Measurements from ENCODE around the gene CLCF1.

CLCF1 gene

DNA sequence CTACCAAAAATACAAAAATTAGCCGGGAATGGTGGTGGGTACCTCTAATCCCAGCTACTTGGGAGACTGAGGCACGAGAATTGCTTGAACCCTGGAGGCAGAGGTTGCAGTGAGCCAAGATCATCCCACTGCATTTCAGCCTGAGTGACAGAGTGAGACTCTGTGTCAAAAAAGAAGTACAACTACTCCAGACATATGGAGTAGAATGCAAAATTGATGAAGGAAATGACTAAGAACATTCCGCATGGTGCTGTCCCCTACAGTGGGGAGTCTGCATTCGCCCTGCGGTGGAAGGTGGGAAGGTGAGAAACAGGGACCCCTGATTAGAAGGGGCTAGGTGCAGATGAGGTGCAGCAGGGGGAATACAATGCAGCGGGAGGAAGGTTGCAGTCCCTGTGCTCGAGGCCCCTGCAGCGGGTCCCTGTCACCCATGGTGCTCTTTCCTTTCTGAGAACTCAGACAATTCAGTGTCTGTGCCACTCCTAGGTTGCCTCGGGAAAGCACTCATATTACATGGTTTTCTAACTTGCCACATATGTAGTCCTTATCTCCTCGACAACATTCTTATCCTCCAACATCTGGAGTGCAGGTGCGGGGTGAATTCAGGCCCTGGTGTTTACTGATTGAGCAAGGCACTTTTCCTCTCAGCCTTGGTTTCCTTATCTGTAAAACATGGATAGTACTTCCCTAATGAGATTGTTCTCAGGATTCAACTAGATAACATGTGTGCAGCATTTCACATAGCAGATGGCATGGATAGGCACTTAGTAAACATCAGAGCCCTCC, 25.2 kb downstream of the CLCF1 start:
- peaks cover 3% of the 10 kb centered on the region; the same call in 1 of the 2 replicates for H3K4me1 ChIP-seq
- no peak overlapping the region for H3K4me3 ChIP-seq (ENCODE audit: low read depth, low read length)
- TF ChIP-seq, protein P1, sequence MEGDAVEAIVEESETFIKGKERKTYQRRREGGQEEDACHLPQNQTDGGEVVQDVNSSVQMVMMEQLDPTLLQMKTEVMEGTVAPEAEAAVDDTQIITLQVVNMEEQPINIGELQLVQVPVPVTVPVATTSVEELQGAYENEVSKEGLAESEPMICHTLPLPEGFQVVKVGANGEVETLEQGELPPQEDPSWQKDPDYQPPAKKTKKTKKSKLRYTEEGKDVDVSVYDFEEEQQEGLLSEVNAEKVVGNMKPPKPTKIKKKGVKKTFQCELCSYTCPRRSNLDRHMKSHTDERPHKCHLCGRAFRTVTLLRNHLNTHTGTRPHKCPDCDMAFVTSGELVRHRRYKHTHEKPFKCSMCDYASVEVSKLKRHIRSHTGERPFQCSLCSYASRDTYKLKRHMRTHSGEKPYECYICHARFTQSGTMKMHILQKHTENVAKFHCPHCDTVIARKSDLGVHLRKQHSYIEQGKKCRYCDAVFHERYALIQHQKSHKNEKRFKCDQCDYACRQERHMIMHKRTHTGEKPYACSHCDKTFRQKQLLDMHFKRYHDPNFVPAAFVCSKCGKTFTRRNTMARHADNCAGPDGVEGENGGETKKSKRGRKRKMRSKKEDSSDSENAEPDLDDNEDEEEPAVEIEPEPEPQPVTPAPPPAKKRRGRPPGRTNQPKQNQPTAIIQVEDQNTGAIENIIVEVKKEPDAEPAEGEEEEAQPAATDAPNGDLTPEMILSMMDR (IDR thresholded peaks at IDR 0.05; ENCODE audit: low read depth, low read length): no peak
- H3K9me3 ChIP-seq: no peaks in the 10 kb centered on the region
- DNase-seq: no peak
- H3K36me3 ChIP-seq: no peaks in the 10 kb centered on the region
- no peaks in the 10 kb centered on the region for H3K27me3 ChIP-seq

DNA sequence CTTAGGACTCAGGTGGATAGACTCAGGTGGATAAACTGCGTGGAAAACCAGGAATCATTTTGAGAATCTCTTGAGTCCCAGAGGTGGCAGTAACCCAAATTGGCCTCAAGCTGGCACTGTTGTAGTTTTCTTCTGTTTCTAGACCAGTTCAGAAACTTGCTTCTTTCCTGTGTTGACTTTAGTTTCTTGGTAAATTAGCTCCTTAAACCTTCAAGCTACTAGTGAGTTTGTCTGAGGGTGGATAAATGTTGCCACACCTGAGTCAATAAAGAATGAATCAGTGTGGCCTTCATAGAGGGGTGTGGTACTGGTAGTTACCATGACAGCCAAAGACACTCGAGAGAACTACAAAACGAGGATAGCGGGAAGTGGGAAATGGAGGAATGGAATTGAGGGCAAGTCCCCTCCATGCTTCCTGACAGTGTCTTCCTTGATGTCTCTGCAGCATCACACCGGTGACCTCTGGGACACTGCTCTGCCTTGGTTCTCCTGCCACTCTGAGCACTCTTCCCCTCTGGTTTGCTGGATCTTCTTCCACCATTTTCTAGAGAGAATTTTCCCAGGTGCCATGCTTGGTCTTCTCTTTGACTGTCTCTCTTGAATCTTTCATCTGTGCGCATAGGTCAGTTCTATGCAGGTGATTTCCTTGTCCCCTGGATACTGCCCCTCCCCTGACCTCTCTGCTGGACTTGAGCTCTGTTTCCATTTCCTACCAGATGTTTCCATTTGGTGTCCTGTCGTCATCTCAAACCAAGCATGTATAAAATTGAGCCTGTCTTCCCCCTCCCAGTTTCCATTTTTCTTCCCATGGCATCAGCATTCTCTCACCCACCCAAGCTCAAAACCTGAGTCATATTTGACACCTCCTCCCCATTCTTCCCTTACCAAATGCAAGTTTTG, 27.2 kb downstream of the CLCF1 start:
- TF ChIP-seq, protein P1 (IDR thresholded peaks at IDR 0.05; ENCODE audit: low read depth, low read length): peak; percentile 90
- peaks cover 3% of the 10 kb centered on the region; the same call in 1 of the 2 replicates for H3K4me1 ChIP-seq
- H3K36me3 ChIP-seq: no peaks in the 10 kb centered on the region
- H3K9me3 ChIP-seq: no peaks in the 10 kb centered on the region
- DNase-seq: no peak
- H3K4me3 ChIP-seq (ENCODE audit: low read depth, low read length): no peak overlapping the region
- no peaks in the 10 kb centered on the region for H3K27me3 ChIP-seq

DNA sequence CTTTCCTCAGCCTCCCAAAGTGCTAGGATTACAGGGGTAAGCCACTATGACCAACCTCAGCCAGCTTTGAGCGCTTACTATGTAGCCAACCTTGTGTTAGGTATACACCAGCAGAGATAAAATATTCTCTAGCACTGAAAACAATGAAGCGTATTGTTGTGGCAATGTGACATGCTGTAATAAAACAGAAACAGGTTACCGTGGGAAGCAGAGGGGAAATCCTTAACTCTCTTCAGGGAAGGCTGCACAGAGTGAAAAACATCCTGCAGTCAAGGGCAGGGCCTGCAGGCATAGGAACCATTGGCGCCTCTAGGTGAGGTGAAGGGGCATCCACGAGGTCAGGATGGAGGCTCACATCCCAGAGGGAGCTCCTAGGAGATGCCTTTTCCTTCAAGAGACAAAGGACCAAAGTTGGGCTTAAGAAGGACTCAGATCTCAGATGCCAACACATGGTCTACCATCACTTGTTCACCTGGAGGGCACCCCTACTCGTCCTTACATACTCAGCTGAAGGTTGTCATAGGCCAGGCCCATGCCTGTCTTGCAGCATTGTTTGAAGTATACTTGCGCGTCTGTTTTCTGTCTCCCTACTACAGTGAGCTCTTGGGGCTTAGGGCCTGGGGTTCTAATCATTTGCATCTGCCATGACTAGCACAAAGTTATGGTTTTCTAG, 28.0 kb downstream of the CLCF1 start:
- Histone ChIP-seq H3K27me3 (no peaks in the 10 kb centered on the region), H3K4me1 (peaks cover 3% of the 10 kb centered on the region; the same call in 1 of the 2 replicates), H3K9me3 (no peaks in the 10 kb centered on the region), H3K4me3 (ENCODE audit: low read depth, low read length) (no peak overlapping the region), H3K36me3 (no peaks in the 10 kb centered on the region)
- TF ChIP-seq, protein P1 (IDR thresholded peaks at IDR 0.05; ENCODE audit: low read depth, low read length): no peak
- DNase-seq: no peak

DNA sequence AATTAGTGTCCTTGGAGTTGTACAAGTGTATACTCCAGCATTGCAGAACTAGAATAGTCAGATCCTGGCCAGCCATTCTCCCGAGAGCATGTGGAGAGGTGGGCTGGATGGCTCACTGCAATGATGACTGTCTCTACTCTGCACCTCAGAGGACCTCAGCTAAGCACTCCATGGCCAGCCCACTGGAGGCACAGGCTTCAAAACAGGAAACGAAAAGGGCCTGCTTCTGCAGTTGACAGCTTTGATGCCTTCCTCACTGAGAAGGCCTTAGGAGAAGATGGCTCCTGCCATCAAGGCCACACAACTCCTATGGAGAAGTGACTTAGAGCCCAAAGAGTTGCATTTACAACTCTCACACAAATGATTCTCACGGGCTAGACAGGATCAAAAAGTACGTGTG, 29.1 kb downstream of the CLCF1 start:
- no peak for DNase-seq
- TF ChIP-seq, protein P1 (IDR thresholded peaks at IDR 0.05; ENCODE audit: low read depth, low read length): no peak

DNA sequence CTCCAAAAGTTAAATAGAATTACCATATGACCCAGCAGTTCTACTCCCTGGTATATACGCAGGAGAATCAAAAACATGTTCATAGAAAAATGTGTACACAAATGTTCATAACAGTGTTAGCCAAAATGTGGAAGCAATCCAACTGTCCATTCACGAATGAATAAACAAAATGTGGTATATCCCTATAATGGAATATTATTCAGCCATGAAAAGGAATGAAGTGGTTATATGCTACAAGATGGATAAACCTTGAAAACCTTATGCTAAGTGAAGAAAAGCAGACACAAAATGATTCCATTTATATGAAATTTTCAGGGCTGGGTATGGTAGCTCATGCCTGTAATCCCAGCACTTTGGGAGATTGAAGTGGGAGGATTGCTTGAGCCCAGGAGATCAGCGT, 36.1 kb downstream of the CLCF1 start:
- TF ChIP-seq, protein P1 (IDR thresholded peaks at IDR 0.05; ENCODE audit: low read depth, low read length): no peak
- H3K4me1 ChIP-seq: peaks cover under 1% of the 10 kb centered on the region; the same call in 1 of the 2 replicates
- no peak for DNase-seq

More for the DNA sequence above, 29.1 kb downstream of the CLCF1 start:
- Histone ChIP-seq H3K36me3 (no peaks in the 10 kb centered on the region), H3K27me3 (no peaks in the 10 kb centered on the region), H3K4me3 (ENCODE audit: low read depth, low read length) (no peak overlapping the region), H3K9me3 (no peaks in the 10 kb centered on the region), H3K4me1 (peaks cover 3% of the 10 kb centered on the region; the same call in 1 of the 2 replicates)

More for the DNA sequence above, 36.1 kb downstream of the CLCF1 start:
- Histone ChIP-seq H3K9me3 (no peaks in the 10 kb centered on the region; the same call in 1 of the 2 replicates), H3K27me3 (no peaks in the 10 kb centered on the region), H3K4me3 (ENCODE audit: low read depth, low read length) (no peak overlapping the region), H3K36me3 (no peaks in the 10 kb centered on the region)

All from BE2C (cell line).